HepG2 (cell line): ENCODE measurements around the gene KISS1. TPM values are rescaled to one million over a fixed set of nuclear protein-coding genes. Genes with fewer than 3 reads are reported as not detected.

ENCODE experiments used
- ATAC-seq: fragments of 200-7000 bp; cut with Tn5 transposase; 3 replicates; pipeline ENCODE4 v1.9.1; 2020; ENCODE audit warnings: mild to moderate bottlenecking, moderate library complexity
- BruUV-seq: library from RNA; stranded (reverse); fragments of 400-500 nt; replicated peaks from 2 replicates; lab custom pipeline; 2021; lab: Mats Ljungman, UMichigan
- CTCF ChIA-PET: fragments of 300-600 bp; formaldehyde crosslinking; extraction: SDS; loops from one replicate; lab custom pipeline; 2021; ENCODE audit warnings: low total read pairs, inconsistent platforms, low intra/inter-chr PET ratio; lab: Yijun Ruan, JAX
- POLR2A ChIA-PET: fragments of 350-600 bp; sonication (Branson Sonifier 250); formaldehyde crosslinking; loops from one replicate; lab custom pipeline; 2020; ENCODE audit warnings: antibody characterized with exemption, inconsistent platforms; lab: Yijun Ruan, JAX
- DNase-seq: peaks from one replicate; pipeline ENCODE4 v3.0.0-alpha.2; 2015; ENCODE audit warnings: low spot score
- FAIRE-seq: peaks from 3 replicates; lab custom pipeline; 2011; peaks lifted over from hg19 to GRCh38; lab: Jason Lieb, UNC
- H2AFZ ChIP-seq: one replicate; pipeline ENCODE4 v1.6.1; 2011; ENCODE audit warnings: low read length, inconsistent platforms
- H3K27ac ChIP-seq: fragments of 300-600 bp; 3 replicates; pipeline ENCODE4 v1.8.0; 2011; ENCODE audit warnings: mixed run types, mild to moderate bottlenecking, mixed read lengths, low read length, inconsistent platforms; ENCODE audit not compliant: insufficient read depth; ENCODE audit errors: extremely low read length
- H3K27me3 ChIP-seq, 2 experiments: fragments of 200-600 bp in 1 of 2; 2 replicates in 1 of 2; 3 replicates in 1 of 2; pipeline versions ENCODE4 v1.6.0 to v1.8.0; 2011; ENCODE audit warnings: low read length in 2 of 2, mild to moderate bottlenecking in 2 of 2, moderate library complexity in 2 of 2, inconsistent platforms in 1 of 2; ENCODE audit not compliant: insufficient read depth in 2 of 2, control insufficient read depth in 1 of 2
- H3K36me3 ChIP-seq, 2 experiments: fragments of 200-600 bp in 1 of 2; replicated peaks in 1 of 2; 2 replicates in 1 of 2; 3 replicates in 1 of 2; pipeline versions ENCODE4 v1.5.1 to v1.8.0; 2011; ENCODE audit warnings: low read length in 2 of 2, inconsistent platforms in 1 of 2; ENCODE audit not compliant: insufficient read depth in 2 of 2, control insufficient read depth in 1 of 2
- H3K4me1 ChIP-seq: 2 replicates; pipeline ENCODE4 v1.5.1; 2012; ENCODE audit warnings: low read length, inconsistent platforms; ENCODE audit not compliant: insufficient read depth
- H3K4me2 ChIP-seq: 2 replicates; pipeline ENCODE4 v1.6.0; 2011; ENCODE audit warnings: low read depth, low read length, inconsistent platforms
- H3K4me3 ChIP-seq, 3 experiments: fragments of 200-600 bp in 1 of 3; sonication (generic), shearing (Covaris generic) in 1 of 3; replicated peaks in 1 of 3; 2 replicates each; pipeline ENCODE4 v1.5.1; 2011 to 2016; ENCODE audit warnings: low read length in 3 of 3, inconsistent platforms in 2 of 3, low read depth in 2 of 3, mild to moderate bottlenecking in 2 of 3, control low read depth in 1 of 3, mixed read lengths in 1 of 3; ENCODE audit not compliant: insufficient read depth in 1 of 3
- H3K79me2 ChIP-seq: one replicate; pipeline ENCODE4 v1.6.1; 2011; ENCODE audit warnings: low read length, inconsistent platforms; ENCODE audit not compliant: insufficient read depth
- H3K9ac ChIP-seq: 2 replicates; pipeline ENCODE4 v1.6.0; 2011; ENCODE audit warnings: mild to moderate bottlenecking, low read depth, low read length, inconsistent platforms; ENCODE audit not compliant: insufficient read depth
- H3K9me3 ChIP-seq: 2 replicates; pipeline ENCODE4 v1.5.1; 2012; ENCODE audit warnings: mild to moderate bottlenecking, low read length
- H4K20me1 ChIP-seq: 2 replicates; pipeline ENCODE4 v1.6.0; 2011; ENCODE audit warnings: inconsistent platforms, mild to moderate bottlenecking, low read length, moderate library complexity; ENCODE audit not compliant: insufficient read depth
- CREB1 ChIP-seq, 2 experiments: fragments of 450-650 bp in 1 of 2; IDR thresholded peaks; 2 replicates each; pipeline ENCODE4 v1.6.1; 2016 to 2017; ENCODE audit warnings: control low read depth in 1 of 2, mild to moderate bottlenecking in 1 of 2, missing compliant biosample characterization in 1 of 2, missing genetic modification characterization in 1 of 2
- DNMT1 ChIP-seq: sonication (generic); formaldehyde crosslinking; IDR thresholded peaks from 2 replicates; pipeline ENCODE4 v1.5.1; 2020; ENCODE audit warnings: mild to moderate bottlenecking, missing genetic modification reagents
- HNF4G ChIP-seq, 2 experiments: sonication (generic) in 1 of 2; formaldehyde crosslinking in 1 of 2; IDR thresholded peaks; 2 replicates each; pipeline versions ENCODE4 v1.4.0 to v1.6.1; 2011 to 2020; ENCODE audit warnings: borderline replicate concordance in 2 of 2, low read depth in 2 of 2, mild to moderate bottlenecking in 2 of 2, low read length in 1 of 2, missing genetic modification reagents in 1 of 2, moderate library complexity in 1 of 2
- JUND ChIP-seq: sonication (generic); formaldehyde crosslinking; IDR thresholded peaks from 2 replicates; pipeline ENCODE4 v1.8.0; 2022; ENCODE audit warnings: mild to moderate bottlenecking, missing genetic modification reagents
- KLF13 ChIP-seq: sonication (generic); formaldehyde crosslinking; IDR thresholded peaks from 2 replicates; pipeline ENCODE4 v1.4.0; 2020; ENCODE audit warnings: mild to moderate bottlenecking, missing genetic modification reagents
- NFKBIZ ChIP-seq: IDR thresholded peaks from 2 replicates; pipeline ENCODE4 v1.6.1; 2018; ENCODE audit warnings: missing genetic modification reagents, missing compliant biosample characterization
- POLR2AphosphoS5 ChIP-seq: IDR thresholded peaks from 2 replicates; pipeline ENCODE4 v1.6.1; 2012; ENCODE audit warnings: low read depth, low read length
- SNAI1 ChIP-seq: sonication (generic); formaldehyde crosslinking; IDR thresholded peaks from 2 replicates; pipeline ENCODE4 v1.5.0; 2020; ENCODE audit warnings: mild to moderate bottlenecking, missing genetic modification reagents, borderline replicate concordance
- SP1 ChIP-seq, 2 experiments: fragments of 450-650 bp in 1 of 2; sonication (generic) in 1 of 2; formaldehyde crosslinking in 1 of 2; IDR thresholded peaks; 2 replicates each; pipeline versions ENCODE4 v1.4.0 to v1.6.1; 2016 to 2020; ENCODE audit warnings: missing genetic modification reagents in 1 of 2
- ZNF337 ChIP-seq: sonication (generic); formaldehyde crosslinking; IDR thresholded peaks from 2 replicates; pipeline ENCODE4 v1.5.1; 2020; ENCODE audit warnings: missing genetic modification reagents, low read depth, mild to moderate bottlenecking, borderline replicate concordance
- ZNF557 ChIP-seq: sonication (generic); formaldehyde crosslinking; IDR thresholded peaks from 2 replicates; pipeline ENCODE4 v1.4.0; 2020; ENCODE audit warnings: missing genetic modification reagents
- ZNF709 ChIP-seq: sonication (generic); formaldehyde crosslinking; IDR thresholded peaks from 2 replicates; pipeline ENCODE4 v1.5.0; 2020; ENCODE audit warnings: mild to moderate bottlenecking, missing genetic modification reagents
- ZNF841 ChIP-seq: sonication (generic); formaldehyde crosslinking; IDR thresholded peaks from 2 replicates; pipeline ENCODE4 v1.8.1; 2023; ENCODE audit warnings: missing genetic modification reagents, borderline replicate concordance
- whole genome bisulfite sequencing: methylation state at CpG from one replicate; pipeline ENCODE4 v1.1.6; 2017; ENCODE audit warnings: low lambda C conversion rate; 5-methylcytosine and 5-hydroxymethylcytosine counted together
- in situ Hi-C: cut with HindIII; loops from 2 replicates; pipeline ENCODE4 v1.10.0; 2017; ENCODE audit warnings: low pct_unique_long_range_greater_than_20kb; ENCODE audit not compliant: extremely low pct_ligation_motif_present
- intact Hi-C: fragments of 100-400 bp; cut with micrococcal nuclease; formaldehyde crosslinking; loops from one replicate; pipeline ENCODE4 v1.10.0; 2022; ENCODE audit not compliant: unreplicated experiment
- polyA plus RNA-seq, 8 experiments: library from polyadenylated mRNA; depleted of rRNA in 3 of 8; stranded (reverse) in 7 of 8; unstranded in 1 of 8; fragments of >200 nt; fragmentation: Illumina TruSeq in 4 of 8; extraction: Trizol in 4 of 8; gene quantifications; 2 replicates each; pipeline versions ENCODE4 v1.2.1 to v1.2.3, GENCODE V29; 2011 to 2016; ENCODE audit warnings: low read depth in 4 of 8, missing spikeins in 1 of 8, mixed read lengths in 1 of 8; ENCODE audit not compliant: insufficient read depth in 1 of 8
- total RNA-seq, 5 experiments: library from RNA; depleted of rRNA; stranded (reverse); fragments of >200 nt; fragmentation: Illumina TruSeq; extraction: Trizol; gene quantifications; 2 replicates each; pipeline ENCODE4 v1.2.3, GENCODE V29; 2016; ENCODE audit warnings: low read depth in 1 of 5
- TF ChIP-seq, protein P1 (sequence below): sonication (generic); formaldehyde crosslinking; IDR thresholded peaks from 2 replicates; pipeline ENCODE4 v1.4.0; 2020; ENCODE audit warnings: missing genetic modification reagents, borderline replicate concordance
- TF ChIP-seq, protein P2 (sequence below): sonication (generic); formaldehyde crosslinking; IDR thresholded peaks from 2 replicates; pipeline ENCODE4 v1.4.0; 2020; ENCODE audit warnings: missing genetic modification reagents
- TF ChIP-seq, protein P3 (sequence below): sonication (generic); formaldehyde crosslinking; IDR thresholded peaks from 2 replicates; pipeline ENCODE4 v1.4.0; 2020; ENCODE audit warnings: low read depth, mild to moderate bottlenecking, missing genetic modification reagents

KISS1 gene
- total and polyA plus RNA-seq, 2 of the 13 experiments (the other 11 are each of a cell fraction or from before 2014, with no cell fraction given) = 0.24 to 0.80 TPM

DNA sequence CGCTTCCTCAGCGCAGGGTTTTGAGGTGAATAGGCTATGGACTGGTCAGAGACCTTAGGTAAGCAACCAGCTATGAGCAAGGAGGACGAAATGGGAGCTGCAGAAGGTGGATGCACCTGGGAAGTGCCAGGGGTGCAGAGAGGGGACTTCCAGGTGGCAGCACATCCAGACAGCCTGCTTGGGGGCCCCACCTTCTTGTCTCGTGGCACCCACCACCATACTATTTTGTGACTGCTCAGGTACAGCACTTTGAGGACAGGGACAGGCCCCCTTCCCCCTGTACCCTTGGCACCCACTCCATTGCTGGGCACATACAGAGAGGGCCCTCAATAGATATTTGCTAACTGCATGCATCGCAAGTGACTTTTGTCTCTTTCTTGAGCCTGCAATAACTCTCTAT is 777 bp upstream of the KISS1 start:
- Histone ChIP-seq H3K4me3 (no peak overlapping the region), H3K27me3 (peaks cover 0 to 15% of the 10 kb centered on the region in 2 experiments; a peak in 2 of 5 replicates), H3K36me3 (no peaks in the 10 kb centered on the region), H3K4me1 (0 out of 2 replicates have a peak, but pooled peaks cover 4% of the 10 kb centered on the region), H3K79me2 (no peaks in the 10 kb centered on the region), H3K4me2 (no peak overlapping the region), H4K20me1 (no peaks in the 10 kb centered on the region), H2AFZ (no peak overlapping the region), H3K9me3 (no peaks in the 10 kb centered on the region), H3K27ac (no peak overlapping the region), H3K9ac (no peak overlapping the region)
- FAIRE-seq = no peak
- intact Hi-C loops = no loop called here
- CTCF ChIA-PET = no interaction called here
- POLR2A ChIA-PET = interaction anchor here (1.3 kb wide), 1 partner anchor 17 kb away, joined by 3 read pairs; the partner anchor contains the start of gene GOLT1A
- no peak for DNase-seq
- 93% methylated on average over 4 of the region's 5 CpGs for WGBS
- in situ Hi-C loops = no loop called here
- TF ChIP-seq JUND (CRISPR knock-in tag) = no peak
- TF ChIP-seq KLF13 = no peak
- TF ChIP-seq POLR2AphosphoS5 = no peak
- TF ChIP-seq, protein P1, sequence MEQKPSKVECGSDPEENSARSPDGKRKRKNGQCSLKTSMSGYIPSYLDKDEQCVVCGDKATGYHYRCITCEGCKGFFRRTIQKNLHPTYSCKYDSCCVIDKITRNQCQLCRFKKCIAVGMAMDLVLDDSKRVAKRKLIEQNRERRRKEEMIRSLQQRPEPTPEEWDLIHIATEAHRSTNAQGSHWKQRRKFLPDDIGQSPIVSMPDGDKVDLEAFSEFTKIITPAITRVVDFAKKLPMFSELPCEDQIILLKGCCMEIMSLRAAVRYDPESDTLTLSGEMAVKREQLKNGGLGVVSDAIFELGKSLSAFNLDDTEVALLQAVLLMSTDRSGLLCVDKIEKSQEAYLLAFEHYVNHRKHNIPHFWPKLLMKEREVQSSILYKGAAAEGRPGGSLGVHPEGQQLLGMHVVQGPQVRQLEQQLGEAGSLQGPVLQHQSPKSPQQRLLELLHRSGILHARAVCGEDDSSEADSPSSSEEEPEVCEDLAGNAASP (CRISPR knock-in tag) = no peak
- no peak for TF ChIP-seq SNAI1 (CRISPR knock-in tag)
- no peak for TF ChIP-seq NFKBIZ (CRISPR knock-in tag)
- no peak for TF ChIP-seq HNF4G (IDR thresholded peaks at IDR 0.05; ENCODE audit: borderline replicate concordance, low read depth, low read length)
- TF ChIP-seq HNF4G (CRISPR knock-in tag; IDR thresholded peaks at IDR 0.05; ENCODE audit: borderline replicate concordance, low read depth) = no peak
- no peak for TF ChIP-seq SP1 (IDR thresholded peaks at IDR 0.05)
- TF ChIP-seq SP1 (CRISPR knock-in tag; IDR thresholded peaks at IDR 0.05) = no peak
- TF ChIP-seq ZNF709 (CRISPR knock-in tag) = no peak
- no peak for TF ChIP-seq DNMT1 (CRISPR knock-in tag)
- TF ChIP-seq, protein P2, sequence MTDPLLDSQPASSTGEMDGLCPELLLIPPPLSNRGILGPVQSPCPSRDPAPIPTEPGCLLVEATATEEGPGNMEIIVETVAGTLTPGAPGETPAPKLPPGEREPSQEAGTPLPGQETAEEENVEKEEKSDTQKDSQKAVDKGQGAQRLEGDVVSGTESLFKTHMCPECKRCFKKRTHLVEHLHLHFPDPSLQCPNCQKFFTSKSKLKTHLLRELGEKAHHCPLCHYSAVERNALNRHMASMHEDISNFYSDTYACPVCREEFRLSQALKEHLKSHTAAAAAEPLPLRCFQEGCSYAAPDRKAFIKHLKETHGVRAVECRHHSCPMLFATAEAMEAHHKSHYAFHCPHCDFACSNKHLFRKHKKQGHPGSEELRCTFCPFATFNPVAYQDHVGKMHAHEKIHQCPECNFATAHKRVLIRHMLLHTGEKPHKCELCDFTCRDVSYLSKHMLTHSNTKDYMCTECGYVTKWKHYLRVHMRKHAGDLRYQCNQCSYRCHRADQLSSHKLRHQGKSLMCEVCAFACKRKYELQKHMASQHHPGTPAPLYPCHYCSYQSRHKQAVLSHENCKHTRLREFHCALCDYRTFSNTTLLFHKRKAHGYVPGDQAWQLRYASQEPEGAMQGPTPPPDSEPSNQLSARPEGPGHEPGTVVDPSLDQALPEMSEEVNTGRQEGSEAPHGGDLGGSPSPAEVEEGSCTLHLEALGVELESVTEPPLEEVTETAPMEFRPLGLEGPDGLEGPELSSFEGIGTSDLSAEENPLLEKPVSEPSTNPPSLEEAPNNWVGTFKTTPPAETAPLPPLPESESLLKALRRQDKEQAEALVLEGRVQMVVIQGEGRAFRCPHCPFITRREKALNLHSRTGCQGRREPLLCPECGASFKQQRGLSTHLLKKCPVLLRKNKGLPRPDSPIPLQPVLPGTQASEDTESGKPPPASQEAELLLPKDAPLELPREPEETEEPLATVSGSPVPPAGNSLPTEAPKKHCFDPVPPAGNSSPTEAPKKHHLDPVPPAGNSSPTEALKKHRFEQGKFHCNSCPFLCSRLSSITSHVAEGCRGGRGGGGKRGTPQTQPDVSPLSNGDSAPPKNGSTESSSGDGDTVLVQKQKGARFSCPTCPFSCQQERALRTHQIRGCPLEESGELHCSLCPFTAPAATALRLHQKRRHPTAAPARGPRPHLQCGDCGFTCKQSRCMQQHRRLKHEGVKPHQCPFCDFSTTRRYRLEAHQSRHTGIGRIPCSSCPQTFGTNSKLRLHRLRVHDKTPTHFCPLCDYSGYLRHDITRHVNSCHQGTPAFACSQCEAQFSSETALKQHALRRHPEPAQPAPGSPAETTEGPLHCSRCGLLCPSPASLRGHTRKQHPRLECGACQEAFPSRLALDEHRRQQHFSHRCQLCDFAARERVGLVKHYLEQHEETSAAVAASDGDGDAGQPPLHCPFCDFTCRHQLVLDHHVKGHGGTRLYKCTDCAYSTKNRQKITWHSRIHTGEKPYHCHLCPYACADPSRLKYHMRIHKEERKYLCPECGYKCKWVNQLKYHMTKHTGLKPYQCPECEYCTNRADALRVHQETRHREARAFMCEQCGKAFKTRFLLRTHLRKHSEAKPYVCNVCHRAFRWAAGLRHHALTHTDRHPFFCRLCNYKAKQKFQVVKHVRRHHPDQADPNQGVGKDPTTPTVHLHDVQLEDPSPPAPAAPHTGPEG = no peak
- TF ChIP-seq ZNF841 = no peak
- no peak for TF ChIP-seq ZNF557 (CRISPR knock-in tag)
- TF ChIP-seq, protein P3, sequence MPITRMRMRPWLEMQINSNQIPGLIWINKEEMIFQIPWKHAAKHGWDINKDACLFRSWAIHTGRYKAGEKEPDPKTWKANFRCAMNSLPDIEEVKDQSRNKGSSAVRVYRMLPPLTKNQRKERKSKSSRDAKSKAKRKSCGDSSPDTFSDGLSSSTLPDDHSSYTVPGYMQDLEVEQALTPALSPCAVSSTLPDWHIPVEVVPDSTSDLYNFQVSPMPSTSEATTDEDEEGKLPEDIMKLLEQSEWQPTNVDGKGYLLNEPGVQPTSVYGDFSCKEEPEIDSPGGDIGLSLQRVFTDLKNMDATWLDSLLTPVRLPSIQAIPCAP (CRISPR knock-in tag) = no peak
- TF ChIP-seq CREB1 (IDR thresholded peaks at IDR 0.05) = no peak
- no peak for TF ChIP-seq CREB1 (CRISPR knock-in tag; IDR thresholded peaks at IDR 0.05)
- no peak for TF ChIP-seq ZNF337 (CRISPR knock-in tag)
- no peak for ATAC-seq
- BruUV-seq = no TSS peak
